ENCODE data around the gene PPM1A. TPM values are rescaled to one million over a fixed set of nuclear protein-coding genes. Genes with fewer than 3 reads are reported as not detected.

PPM1A gene
- total and polyA plus RNA-seq, 2 experiments from 2014 or later = 29.8 to 34.1 TPM

GRCh38 chr14:60343571-60344071, 94.6 kb downstream of the PPM1A start:
- Histone ChIP-seq H3F3A (replicated peaks; ENCODE audit: low read depth) (no peaks in the 10 kb centered on the region), H2AFZ (peak overlapping the region; percentile 67), H3K79me2 (replicated peaks; ENCODE audit: insufficient read depth) (no peaks in the 10 kb centered on the region), H3K4me2 (no peak overlapping the region), H3K27me3 (ENCODE audit: insufficient read depth) (no peaks in the 10 kb centered on the region), H3K9me2 (ENCODE audit: insufficient read depth) (no peaks in the 10 kb centered on the region), H3K36me3 (ENCODE audit: insufficient read depth) (no peaks in the 10 kb centered on the region), H3K27ac (ENCODE audit: low read depth) (no peak overlapping the region), H3K4me3 (no peak overlapping the region), H4K20me1 (replicated peaks; ENCODE audit: insufficient read depth) (no peaks in the 10 kb centered on the region), H3K4me1 (ENCODE audit: insufficient read depth) (peaks cover 13% of the 10 kb centered on the region)
- Mint-ChIP-seq H3K4me3 (no peak overlapping the region), H3K27ac (no peak overlapping the region), H3K36me3 (ENCODE audit: low read depth) (no peaks in the 10 kb centered on the region), H3K4me1 (peaks cover 22% of the 10 kb centered on the region), H3K27me3 (ENCODE audit: insufficient read depth, low read depth, poor library complexity) (peaks cover 2% of the 10 kb centered on the region), H3K9me3 (no peaks in the 10 kb centered on the region)
- ATAC-seq (no peak), DNase-seq (ENCODE audit: low spot score) (no peak)
- TF ChIP-seq JUNB (IDR thresholded peaks at IDR 0.05; ENCODE audit: unreplicated experiment) = no peak
- TF ChIP-seq STAT1 (IDR thresholded peaks at IDR 0.05; ENCODE audit: unreplicated experiment) = no peak
- no peak for TF ChIP-seq EZH2 (IDR thresholded peaks at IDR 0.05; ENCODE audit: low read depth, unreplicated experiment)
- no peak for TF ChIP-seq CREB1 (CRISPR knock-in tag; IDR thresholded peaks at IDR 0.05; ENCODE audit: low read depth)
- TF ChIP-seq ZNF331 (CRISPR knock-in tag; IDR thresholded peaks at IDR 0.05; ENCODE audit: low read depth) = no peak
- TF ChIP-seq ZNF114 (CRISPR knock-in tag; IDR thresholded peaks at IDR 0.05) = no peak
- no peak for TF ChIP-seq REST (IDR thresholded peaks at IDR 0.05; ENCODE audit: unreplicated experiment)
- TF ChIP-seq POLR2AphosphoS5 (IDR thresholded peaks at IDR 0.05; ENCODE audit: low read depth) = no peak
- no peak for TF ChIP-seq EZH2phosphoT487 (IDR thresholded peaks at IDR 0.05; ENCODE audit: unreplicated experiment)
- no peak for TF ChIP-seq ETS1 (IDR thresholded peaks at IDR 0.05)
- TF ChIP-seq NANOG (IDR thresholded peaks at IDR 0.05; ENCODE audit: borderline replicate concordance) = no peak
- TF ChIP-seq ZNF462 (CRISPR knock-in tag; IDR thresholded peaks at IDR 0.05) = no peak
- TF ChIP-seq CTCF (conservative IDR thresholded peaks at IDR 0.05; ENCODE audit: low read depth in 2 of 2) = no peak

Data from GM23338 (cell line).